ENCODE data around the gene CDH8. TPM values are rescaled to one million over a fixed set of nuclear protein-coding genes. Genes with fewer than 3 reads are reported as not detected.

The CDH8 gene
- total and polyA plus RNA-seq, 2 of the 4 experiments (the other 2 are of a cell fraction) = not detected

GRCh38 chr16:61915569-61915968 is 120.7 kb downstream of the CDH8 start:
- H2BK20ac ChIP-seq (ENCODE audit: low read depth, low read length) = no peak overlapping the region
- H3K4ac ChIP-seq (ENCODE audit: low read depth, low read length) = no peak overlapping the region
- no peak overlapping the region for H2AK5ac ChIP-seq (ENCODE audit: low read depth, low read length)
- no peak overlapping the region for H3K18ac ChIP-seq (ENCODE audit: low read depth, low read length)
- no peak for ATAC-seq (ENCODE audit: low read depth)
- no peak overlapping the region for H2BK120ac ChIP-seq (ENCODE audit: low read depth, low read length)
- H2BK15ac ChIP-seq (ENCODE audit: low read depth, low read length) = no peak overlapping the region
- no peak overlapping the region for H3K56ac ChIP-seq (ENCODE audit: extremely low read depth, insufficient read depth, low read length)
- no peak overlapping the region for H2BK5ac ChIP-seq (ENCODE audit: low read depth, low read length, poor library complexity, severe bottlenecking)
- BruUV-seq (replicated peaks) = no TSS peak
- peaks cover 4% of the 10 kb centered on the region for H3K9me3 ChIP-seq (ENCODE audit: control insufficient read depth, insufficient read depth, low read length)
- no peaks in the 10 kb centered on the region for H3K27me3 ChIP-seq (ENCODE audit: control insufficient read depth, insufficient read depth, low read length)
- H3K27ac ChIP-seq (ENCODE audit: insufficient read depth, low read length) = no peak overlapping the region
- no CpG with 5 or more reads among the region's 3 CpGs for WGBS, 2 experiments (ENCODE audit: extremely low coverage in 2 of 2, insufficient read length in 1 of 2)
- POLR2A ChIA-PET (ENCODE audit: unreplicated experiment) = no interaction called here
- H3K4me1 ChIP-seq (ENCODE audit: control insufficient read depth, insufficient read depth, low read length) = no peaks in the 10 kb centered on the region
- H4K5ac ChIP-seq (ENCODE audit: low read depth, low read length) = no peak overlapping the region
- no peak overlapping the region for H2AFZ ChIP-seq (replicated peaks; ENCODE audit: low read length, poor library complexity)
- no peak overlapping the region for H3K4me3 ChIP-seq (ENCODE audit: insufficient read depth, low read depth, low read length)
- H2AK9ac ChIP-seq (replicated peaks; ENCODE audit: low read depth, low read length, poor library complexity) = no peak overlapping the region
- H4K91ac ChIP-seq (ENCODE audit: insufficient read depth, low read depth, low read length) = no peak overlapping the region
- H4K8ac ChIP-seq (ENCODE audit: low read depth in 2 of 2, low read length in 2 of 2) = no peak overlapping the region
- TF ChIP-seq CEBPB (IDR thresholded peaks at IDR 0.05; ENCODE audit: low read depth, low read length) = no peak
- TF ChIP-seq, protein P1, sequence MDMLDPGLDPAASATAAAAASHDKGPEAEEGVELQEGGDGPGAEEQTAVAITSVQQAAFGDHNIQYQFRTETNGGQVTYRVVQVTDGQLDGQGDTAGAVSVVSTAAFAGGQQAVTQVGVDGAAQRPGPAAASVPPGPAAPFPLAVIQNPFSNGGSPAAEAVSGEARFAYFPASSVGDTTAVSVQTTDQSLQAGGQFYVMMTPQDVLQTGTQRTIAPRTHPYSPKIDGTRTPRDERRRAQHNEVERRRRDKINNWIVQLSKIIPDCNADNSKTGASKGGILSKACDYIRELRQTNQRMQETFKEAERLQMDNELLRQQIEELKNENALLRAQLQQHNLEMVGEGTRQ (IDR thresholded peaks at IDR 0.05; ENCODE audit: low read depth, low read length) = no peak
- TF ChIP-seq SMC3 (IDR thresholded peaks at IDR 0.05; ENCODE audit: low read depth, low read length) = no peak
- TF ChIP-seq ELK1 (IDR thresholded peaks at IDR 0.05; ENCODE audit: borderline replicate concordance, low read depth, low read length) = no peak
- TF ChIP-seq MAFK (IDR thresholded peaks at IDR 0.05; ENCODE audit: low read depth, low read length) = no peak
- no peak for TF ChIP-seq MXI1 (IDR thresholded peaks at IDR 0.05; ENCODE audit: borderline replicate concordance, low read depth, low read length)
- TF ChIP-seq BHLHE40 (IDR thresholded peaks at IDR 0.05; ENCODE audit: low read depth, low read length) = no peak
- TF ChIP-seq NFE2L2 (IDR thresholded peaks at IDR 0.05; ENCODE audit: low read depth, low read length) = no peak
- no peak for TF ChIP-seq RAD21 (IDR thresholded peaks at IDR 0.05; ENCODE audit: low read length)
- TF ChIP-seq FOS (IDR thresholded peaks at IDR 0.05; ENCODE audit: low read depth, low read length) = no peak
- H3K36me3 ChIP-seq (ENCODE audit: control insufficient read depth, insufficient read depth, low read length) = no peaks in the 10 kb centered on the region
- DNase-seq = no peak
- CTCF ChIA-PET = no interaction called here
- dilution Hi-C loops (cut with HindIII; ENCODE audit: low sequenced_read_pairs, unreplicated experiment) = no loop called here
- H3K9me1 ChIP-seq (ENCODE audit: insufficient read depth, low read length) = no peaks in the 10 kb centered on the region
- no peaks in the 10 kb centered on the region for H3K79me1 ChIP-seq (ENCODE audit: low read depth in 1 of 2, low read length in 2 of 2)
- in situ Hi-C loops (cut with MboI; ENCODE audit: low sequenced_read_pairs) = no loop called here
- H3K4me2 ChIP-seq (ENCODE audit: low read depth, low read length) = no peak overlapping the region
- no peak overlapping the region for H3K9ac ChIP-seq (ENCODE audit: low read depth, low read length)
- H3K14ac ChIP-seq (replicated peaks; ENCODE audit: low read depth, low read length) = no peak overlapping the region
- no peaks in the 10 kb centered on the region for H4K20me1 ChIP-seq (ENCODE audit: insufficient read depth, low read length)
- H3K23ac ChIP-seq (ENCODE audit: low read depth, low read length) = no peak overlapping the region
- intact Hi-C loops (cut with micrococcal nuclease) = no loop called here
